ENCODE results near the gene AVPR1B. TPM values are rescaled to one million over a fixed set of nuclear protein-coding genes. Genes with fewer than 3 reads are reported as not detected.

AVPR1B gene
- polyA plus RNA-seq, 1 donor (not counting 4 experiments of a cell fraction or from before 2014, with no cell fraction given) = not detected

GRCh38 chr1:206098242-206098919 lies 18.8 kb downstream of the AVPR1B start:
- H3K9me3 ChIP-seq (ENCODE audit: control insufficient read depth, low read depth, low read length) = no peaks in the 10 kb centered on the region
- no peaks in the 10 kb centered on the region for H3K4me1 ChIP-seq (ENCODE audit: control insufficient read depth, extremely low read depth, insufficient read depth, low read length)
- no peaks in the 10 kb centered on the region for H3K79me2 ChIP-seq (ENCODE audit: control insufficient read depth, insufficient read depth, low read length)
- H3K36me3 ChIP-seq (ENCODE audit: control insufficient read depth in 2 of 2, extremely low read depth in 1 of 2, insufficient read depth in 2 of 2, low read length in 2 of 2) = no peaks in the 10 kb centered on the region
- no peaks in the 10 kb centered on the region for H3K9me1 ChIP-seq (ENCODE audit: control insufficient read depth, extremely low read depth, insufficient read depth, low read length)
- TF ChIP-seq CTCF (optimal IDR thresholded peaks at IDR 0.05 in 1 of 3, IDR thresholded peaks at IDR 0.05 in 1 of 3, conservative IDR thresholded peaks at IDR 0.05 in 1 of 3; ENCODE audit: extremely low read depth in 1 of 3, insufficient read depth in 2 of 3, low read length in 3 of 3) (no peak), EZH2 (IDR thresholded peaks at IDR 0.05; ENCODE audit: low read length) (no peak)
- H3K9ac ChIP-seq (ENCODE audit: control insufficient read depth, extremely low read depth, insufficient read depth, low read length) = no peak overlapping the region
- H3K4me3 ChIP-seq (ENCODE audit: control insufficient read depth in 2 of 3, extremely low read depth in 1 of 3, insufficient read depth in 2 of 3, low read depth in 1 of 3, low read length in 3 of 3) = no peak overlapping the region
- H3K4me2 ChIP-seq (ENCODE audit: control insufficient read depth, extremely low read depth, insufficient read depth, low read depth, low read length) = no peak overlapping the region
- H2AFZ ChIP-seq (ENCODE audit: control insufficient read depth, low read length) = no peak overlapping the region
- DNase-seq (ENCODE audit: low read depth, low spot score) = no peak
- H3K27ac ChIP-seq (ENCODE audit: control insufficient read depth, insufficient read depth, low read length) = no peak overlapping the region
- no peaks in the 10 kb centered on the region for H4K20me1 ChIP-seq (ENCODE audit: control insufficient read depth, extremely low read depth, insufficient read depth, low read length)
- dilution Hi-C loops (cut with MboI; ENCODE audit: extremely low pct_ligation_motif_present, low sequenced_read_pairs) = no loop called here
- H3K27me3 ChIP-seq (ENCODE audit: control insufficient read depth, extremely low read depth, insufficient read depth, low read length) = peaks cover 2% of the 10 kb centered on the region
- no peak for FAIRE-seq

GRCh38 chr1:206097381-206097780 lies 19.8 kb downstream of the AVPR1B start:
- TF ChIP-seq CTCF (optimal IDR thresholded peaks at IDR 0.05 in 1 of 3, IDR thresholded peaks at IDR 0.05 in 1 of 3, conservative IDR thresholded peaks at IDR 0.05 in 1 of 3; ENCODE audit: extremely low read depth in 1 of 3, insufficient read depth in 2 of 3, low read length in 3 of 3) (no peak), EZH2 (IDR thresholded peaks at IDR 0.05; ENCODE audit: low read length) (no peak)
- Histone ChIP-seq H3K27me3 (ENCODE audit: control insufficient read depth, extremely low read depth, insufficient read depth, low read length) (peaks cover 2% of the 10 kb centered on the region), H3K27ac (ENCODE audit: control insufficient read depth, insufficient read depth, low read length) (no peak overlapping the region), H3K36me3 (ENCODE audit: control insufficient read depth in 2 of 2, extremely low read depth in 1 of 2, insufficient read depth in 2 of 2, low read length in 2 of 2) (no peaks in the 10 kb centered on the region), H2AFZ (ENCODE audit: control insufficient read depth, low read length) (no peak overlapping the region), H3K4me3 (ENCODE audit: control insufficient read depth in 2 of 3, extremely low read depth in 1 of 3, insufficient read depth in 2 of 3, low read depth in 1 of 3, low read length in 3 of 3) (no peak overlapping the region), H3K4me2 (ENCODE audit: control insufficient read depth, extremely low read depth, insufficient read depth, low read depth, low read length) (no peak overlapping the region), H3K9ac (ENCODE audit: control insufficient read depth, extremely low read depth, insufficient read depth, low read length) (no peak overlapping the region), H4K20me1 (ENCODE audit: control insufficient read depth, extremely low read depth, insufficient read depth, low read length) (no peaks in the 10 kb centered on the region), H3K9me1 (ENCODE audit: control insufficient read depth, extremely low read depth, insufficient read depth, low read length) (no peaks in the 10 kb centered on the region), H3K79me2 (ENCODE audit: control insufficient read depth, insufficient read depth, low read length) (no peaks in the 10 kb centered on the region), H3K9me3 (ENCODE audit: control insufficient read depth, low read depth, low read length) (no peaks in the 10 kb centered on the region), H3K4me1 (ENCODE audit: control insufficient read depth, extremely low read depth, insufficient read depth, low read length) (no peaks in the 10 kb centered on the region)
- FAIRE-seq = no peak
- dilution Hi-C loops (cut with MboI; ENCODE audit: extremely low pct_ligation_motif_present, low sequenced_read_pairs) = no loop called here
- no peak for DNase-seq (ENCODE audit: low read depth, low spot score)
